ENCODE measurements around the gene PDE4B.
"Not testable (repeated sequence)": the region's sequence is repeated elsewhere in the genome, so short reads cannot be mapped to it uniquely, and the experiment has no call there.

Gene PDE4B

DNA sequence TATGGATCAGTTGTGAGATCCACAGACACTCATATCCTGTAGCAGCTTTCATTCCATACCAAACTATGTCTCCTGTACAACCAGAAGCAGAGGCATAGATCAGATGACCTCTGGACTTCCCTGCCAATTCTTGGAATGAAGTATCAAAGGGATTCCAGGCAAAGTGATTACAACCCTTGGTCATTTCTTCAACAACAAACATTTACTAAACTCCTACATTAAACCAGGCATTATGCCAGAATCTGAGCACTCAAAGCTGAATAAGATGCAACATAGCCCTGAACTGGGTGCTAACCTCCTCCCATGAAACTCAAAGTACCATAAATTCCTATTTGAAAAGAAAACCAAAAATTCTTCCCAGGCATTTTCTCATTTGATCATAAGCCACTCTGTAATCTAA, 620.0 kb downstream of the PDE4B start:
- no peak for DNase-seq

DNA sequence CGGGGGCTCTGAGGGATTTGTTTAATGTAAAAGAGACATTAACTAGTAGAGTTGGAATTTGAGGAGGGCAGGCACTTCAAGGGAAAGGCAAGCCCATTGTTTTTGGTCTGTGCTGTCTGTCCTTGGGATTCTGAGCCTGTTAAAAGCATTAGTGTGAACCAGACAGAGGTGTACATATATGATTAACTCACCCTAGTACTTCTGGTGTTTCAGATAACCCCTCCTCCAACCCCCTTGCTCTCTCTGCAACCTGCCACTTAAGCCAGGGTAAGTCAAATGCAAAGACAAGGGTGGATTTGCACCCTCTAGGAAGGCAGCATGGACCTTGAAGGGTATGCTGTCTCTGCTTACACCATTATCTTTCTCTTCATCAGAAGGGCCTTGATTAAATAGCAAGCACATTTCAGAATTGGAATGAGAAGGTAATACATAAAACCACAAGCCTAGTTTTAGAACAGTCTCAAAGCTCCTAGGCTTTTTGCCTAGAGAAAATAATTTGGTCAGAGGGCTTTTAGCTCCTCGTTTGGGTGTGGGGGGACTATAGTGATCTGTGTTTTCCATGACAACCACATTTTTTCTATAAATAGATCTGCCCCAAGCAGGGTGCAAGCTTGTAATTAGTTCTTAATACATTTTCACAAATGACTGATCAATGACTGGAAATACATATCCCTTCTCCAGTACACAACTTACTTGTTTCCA, 620.6 kb downstream of the PDE4B start:
- DNase-seq, result no peak

DNA sequence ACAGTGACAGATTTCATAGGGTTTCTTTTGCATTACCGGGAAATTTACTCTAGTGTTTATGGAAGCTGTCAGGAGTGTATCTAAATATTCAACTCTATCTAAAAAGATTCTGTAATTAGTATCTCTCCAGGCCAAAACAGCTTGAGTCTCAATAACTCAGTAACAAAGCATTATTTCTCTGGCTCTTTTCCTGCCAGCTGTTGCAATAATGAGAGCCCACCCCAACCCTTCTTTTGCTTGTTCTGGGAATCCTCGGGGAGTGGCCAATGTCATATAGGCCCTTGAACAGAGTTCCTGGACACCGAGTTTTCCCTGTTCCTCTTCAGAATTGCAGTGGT, 621.1 kb downstream of the PDE4B start:
- DNase-seq, result no peak

DNA sequence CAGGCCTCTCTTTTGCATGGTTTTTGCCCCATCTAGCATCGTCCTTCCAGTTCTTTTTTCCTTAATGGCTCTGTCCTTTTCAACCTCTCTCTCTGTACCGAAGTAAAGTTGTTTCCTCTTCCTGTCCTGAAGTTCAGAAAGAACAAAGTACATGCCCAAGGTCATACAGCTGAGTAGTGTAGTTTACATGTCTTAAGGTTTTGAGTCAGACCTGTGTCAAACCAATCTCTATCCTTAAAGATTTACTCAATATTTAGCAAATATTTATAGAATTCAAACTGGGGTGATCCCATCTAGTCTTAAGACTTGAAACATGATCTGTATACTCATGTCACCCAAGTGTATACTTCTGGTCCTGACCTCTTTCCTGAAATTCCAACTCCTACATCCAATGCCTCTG, 622.6 kb downstream of the PDE4B start:
- no peak for DNase-seq

DNA sequence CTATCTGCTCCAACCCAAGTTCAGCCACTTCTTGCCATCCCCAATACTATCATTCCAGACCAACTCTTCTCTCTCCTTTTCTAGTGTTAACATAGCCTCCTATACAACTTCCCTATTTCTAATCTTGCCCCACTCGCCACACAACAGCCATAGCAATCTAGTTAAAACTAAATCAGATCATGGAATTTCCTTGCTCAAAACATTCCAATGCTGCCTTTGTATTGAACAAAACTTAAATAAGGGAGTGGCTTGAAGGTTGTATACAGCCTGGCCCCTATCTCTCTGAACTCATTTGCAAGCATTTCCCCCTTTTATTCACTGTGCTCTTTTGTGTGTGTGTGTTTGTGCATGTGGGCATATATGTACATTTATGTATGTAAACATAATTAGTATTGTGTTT, 623.2 kb downstream of the PDE4B start:
- DNase-seq, result no peak

DNA sequence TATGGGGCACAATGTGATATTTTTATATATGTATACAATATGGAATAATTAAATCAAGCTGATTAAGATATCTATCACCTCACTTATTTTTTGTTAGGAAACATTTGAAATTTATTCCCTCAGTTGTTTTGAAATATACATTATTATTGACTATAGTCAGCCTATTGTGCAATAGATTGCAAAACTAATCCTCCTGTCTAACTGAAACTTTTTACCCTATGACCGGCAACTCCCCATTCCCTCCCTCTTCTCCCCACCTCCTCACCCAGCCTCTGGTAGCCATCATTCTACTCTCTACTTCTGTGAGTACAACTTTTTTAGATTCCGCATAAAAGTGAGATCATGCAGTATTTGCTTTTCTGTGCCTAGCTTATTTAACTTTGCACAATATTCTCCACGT, 623.6 kb downstream of the PDE4B start:
- no peak for DNase-seq

DNA sequence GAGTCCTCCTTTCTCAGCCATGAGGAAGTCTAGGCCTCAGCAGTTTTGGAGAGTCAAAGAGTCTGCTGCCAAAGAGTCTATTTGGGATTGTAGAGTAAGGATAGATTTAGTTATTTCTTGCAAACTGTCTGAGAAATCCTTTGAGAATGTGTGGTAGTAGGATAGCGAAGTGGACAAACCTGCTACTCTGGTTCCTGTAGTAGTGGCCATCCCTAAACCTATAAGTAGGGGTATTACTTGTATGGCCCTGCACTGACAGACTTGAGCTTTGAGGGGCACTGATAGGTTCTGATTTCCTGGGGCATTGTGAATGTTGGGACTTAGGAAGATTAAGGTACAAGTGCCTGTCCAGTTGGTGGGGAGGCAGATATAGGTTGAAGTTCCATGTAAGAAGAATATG, 625.3 kb downstream of the PDE4B start:
- DNase-seq, result no peak

DNA sequence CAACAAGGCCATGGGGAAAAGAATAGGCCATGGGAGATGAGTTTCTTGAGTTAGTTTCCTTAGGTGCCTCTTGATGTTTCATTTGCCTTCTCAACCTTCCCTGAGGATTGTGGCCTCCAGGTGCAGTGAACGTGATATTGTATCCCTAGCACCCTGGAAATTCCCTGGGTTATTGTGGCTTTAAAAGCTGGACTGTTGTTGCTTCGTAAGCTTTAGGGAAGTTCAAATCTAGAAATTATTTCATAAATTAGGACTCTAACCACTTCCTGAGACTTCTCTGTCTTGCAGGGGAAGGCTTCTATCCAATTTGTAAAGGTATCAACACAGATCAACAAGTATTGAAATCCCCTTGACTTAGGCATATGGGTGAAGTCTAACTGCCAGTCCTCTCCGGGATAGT, 627.5 kb downstream of the PDE4B start:
- DNase-seq, result not testable (repeated sequence)

DNA sequence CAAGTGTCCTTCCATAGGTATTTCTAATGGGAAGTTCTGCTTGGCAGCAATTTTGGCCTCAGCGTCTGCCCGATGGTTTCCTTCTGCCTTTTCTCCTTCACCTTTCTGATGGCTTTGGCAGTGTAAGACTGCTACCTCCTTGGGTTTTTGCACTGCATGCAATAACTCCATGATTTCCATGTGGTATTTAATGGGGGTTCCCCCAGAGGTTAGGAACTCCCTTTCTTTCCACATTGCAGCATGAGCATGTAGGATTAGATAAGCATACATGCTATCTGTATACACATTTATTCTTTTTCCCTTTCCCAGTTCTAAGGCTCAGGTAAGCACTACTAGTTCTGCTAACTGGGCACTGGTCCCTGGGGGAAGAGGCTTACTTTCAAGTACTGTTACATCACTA, 628.2 kb downstream of the PDE4B start:
- not testable (repeated sequence) for DNase-seq

DNA sequence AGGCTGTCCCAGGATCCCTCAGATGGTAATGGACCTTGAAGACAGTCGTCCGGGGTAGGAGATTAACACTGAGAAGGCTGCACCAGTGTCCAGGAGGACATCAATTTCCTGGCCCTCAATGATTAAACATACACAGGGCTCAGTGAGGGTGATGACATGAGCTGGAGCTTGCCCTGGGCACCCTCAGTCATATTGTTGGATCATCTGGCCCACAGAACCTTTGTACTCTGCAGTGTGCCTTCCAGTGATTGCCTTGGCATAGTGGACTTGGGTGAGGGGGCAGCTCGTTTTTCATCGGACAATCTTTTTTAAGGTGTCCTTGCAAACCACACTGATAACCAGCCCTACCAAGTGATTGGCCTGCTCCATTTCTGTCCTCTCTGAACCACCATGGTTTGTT, 630.1 kb downstream of the PDE4B start:
- no peak for DNase-seq

All from NCI-H2171 (cell line).